ENCODE data around the gene RPS21.
A peak's percentile ranks its signal among the peaks of the same experiment; 100 is the strongest.

RPS21 gene

DNA sequence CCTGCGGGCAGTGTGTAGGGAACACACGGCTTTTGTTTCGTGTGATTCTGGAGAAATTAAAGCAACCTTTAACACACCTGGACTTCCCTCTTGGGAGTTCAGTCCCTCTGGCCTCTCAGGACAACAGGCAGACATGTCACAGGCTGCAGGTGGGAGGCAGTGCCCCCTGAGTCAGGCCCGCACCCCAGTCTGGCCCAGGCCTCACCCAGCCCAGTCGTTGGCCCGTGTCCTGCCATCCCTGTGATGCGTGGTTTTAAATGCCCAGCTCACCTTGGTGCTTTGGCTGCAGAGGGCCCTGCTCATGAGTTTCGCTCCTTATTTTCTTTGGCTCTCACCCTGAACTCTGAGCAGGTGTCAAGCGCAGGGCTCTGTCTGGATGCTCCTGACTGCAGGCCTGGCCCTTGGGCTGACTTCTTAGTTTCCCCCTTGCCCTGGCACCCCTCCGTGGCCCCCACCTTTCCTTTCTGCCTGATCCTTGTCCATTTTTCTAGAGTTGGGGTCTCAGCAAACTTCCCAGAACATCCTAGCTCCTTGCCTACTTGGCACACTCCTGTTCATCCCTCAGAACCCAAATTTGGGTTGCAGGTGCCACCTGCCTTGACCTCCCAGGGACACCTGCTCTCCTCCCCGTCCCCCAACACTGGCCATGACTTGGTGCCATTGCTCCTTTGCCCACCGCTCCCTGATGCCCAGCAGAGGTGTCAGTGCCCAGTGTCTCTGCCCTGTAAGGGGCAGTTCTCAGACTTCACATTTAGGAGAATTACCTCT is 22.4 kb downstream of the RPS21 start:
- DNase-seq = no peak

DNA sequence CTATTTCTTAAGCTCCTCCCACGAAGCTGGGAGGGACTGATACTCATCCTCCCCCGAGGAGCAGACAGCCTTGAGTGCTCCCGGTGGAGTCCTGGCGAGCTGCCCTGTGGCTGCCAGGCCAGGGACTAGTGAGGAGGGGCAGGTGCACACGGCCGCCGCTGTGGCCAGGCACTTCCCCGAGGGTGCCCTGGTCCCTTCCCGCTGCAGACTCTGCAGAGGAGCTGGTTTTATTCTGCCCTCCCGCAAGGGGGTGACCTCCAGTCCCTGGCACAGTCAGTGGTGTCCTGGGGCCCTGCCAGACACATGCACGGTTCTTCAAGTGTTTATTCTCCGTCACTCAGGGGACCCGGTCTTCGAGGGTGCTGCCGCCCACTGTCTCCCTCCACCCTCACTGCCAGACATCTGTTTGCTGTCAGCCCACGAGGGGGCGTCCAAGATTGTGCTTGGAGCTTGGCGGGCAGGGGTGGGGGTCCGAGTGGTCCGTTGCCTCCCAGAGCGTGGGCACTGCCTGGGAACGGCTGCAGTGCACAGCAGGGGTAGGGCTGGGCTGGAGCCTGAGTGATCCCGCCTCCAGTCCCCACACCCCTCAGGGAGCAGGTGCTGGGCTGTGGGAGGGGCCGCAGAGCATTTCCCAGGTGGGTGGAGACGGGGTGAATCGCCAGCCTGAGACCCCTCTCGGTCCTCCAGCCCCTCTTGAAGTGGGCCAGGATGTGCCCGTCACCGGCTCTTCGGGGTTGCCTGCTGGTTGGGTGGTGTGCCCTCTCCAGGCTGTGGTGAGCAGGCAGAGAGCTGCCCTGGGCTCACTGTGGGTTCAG is 23.2 kb downstream of the RPS21 start:
- DNase-seq = peak in 9 of 58 donors; percentile 10 to 38 (median 19)

DNA sequence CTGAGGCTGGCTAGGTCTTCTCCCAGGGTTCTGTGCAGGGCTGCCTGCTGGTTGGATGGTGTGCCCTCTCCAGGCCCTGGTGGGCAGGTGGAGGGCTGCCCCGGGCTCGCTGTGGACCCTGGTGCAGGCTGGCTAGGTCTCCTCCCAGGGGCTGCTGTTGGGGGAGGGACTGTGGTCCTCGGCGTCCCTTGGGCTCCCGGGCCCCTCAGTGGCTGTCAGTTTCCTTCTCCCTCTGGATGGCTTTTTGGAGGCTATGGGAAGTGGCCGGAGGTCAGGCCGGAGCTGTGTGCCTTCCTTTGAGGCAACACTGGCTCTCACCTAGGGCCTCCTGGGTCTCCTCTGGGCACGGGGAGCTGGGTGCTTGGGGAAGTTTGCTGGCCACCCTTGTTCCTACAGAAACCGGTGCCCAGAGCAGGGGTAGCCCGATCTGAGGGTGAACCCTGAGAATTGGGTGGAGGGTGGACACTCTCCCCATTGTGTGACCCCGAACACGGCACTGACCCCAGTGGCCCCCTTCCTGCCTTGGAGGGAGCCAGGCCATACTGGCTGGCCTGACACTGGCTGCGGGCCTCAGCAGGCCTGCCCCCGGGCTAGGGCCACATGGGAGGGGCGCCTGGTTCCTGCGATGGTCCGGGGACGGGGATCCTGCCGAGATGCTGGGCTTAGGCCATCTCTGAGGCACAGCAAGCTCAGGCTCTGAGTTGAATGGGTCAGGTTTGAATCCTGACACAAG is 24.0 kb downstream of the RPS21 start:
- DNase-seq = no peak

DNA sequence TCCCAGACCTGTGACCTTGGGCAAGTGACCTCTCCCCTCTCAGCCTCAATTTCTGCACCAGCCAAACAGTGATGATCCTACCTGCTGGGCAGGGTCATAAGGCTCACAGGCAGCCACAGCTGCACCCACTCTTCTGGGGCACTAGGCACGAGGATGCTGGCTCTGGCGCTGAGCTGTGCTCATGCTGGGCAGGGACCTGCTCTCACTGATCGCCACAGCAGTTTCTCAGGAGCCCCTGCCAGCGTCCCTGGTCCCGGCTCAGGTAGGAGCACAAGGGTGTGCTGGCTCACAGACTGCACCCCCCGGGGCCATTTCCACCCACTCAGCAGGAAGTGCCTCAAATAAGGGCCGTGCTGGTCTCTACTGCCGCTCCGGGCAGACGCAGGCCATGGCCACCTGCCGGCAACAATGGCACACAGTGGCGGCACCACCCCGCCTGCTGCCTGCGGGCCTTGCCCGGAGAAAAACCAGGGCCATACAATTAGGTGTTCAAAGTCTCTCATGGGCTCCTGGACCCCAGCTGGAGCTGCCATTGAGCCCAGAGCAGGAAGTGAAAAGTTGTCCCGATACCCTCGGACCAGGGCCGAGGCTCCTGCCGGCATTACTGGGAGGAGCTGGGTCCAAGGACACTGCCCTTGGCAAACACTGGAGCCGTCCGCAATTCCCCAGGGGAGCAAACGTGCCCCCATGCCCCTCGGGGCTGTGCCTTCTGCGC is 24.7 kb downstream of the RPS21 start:
- DNase-seq = no peak

DNA sequence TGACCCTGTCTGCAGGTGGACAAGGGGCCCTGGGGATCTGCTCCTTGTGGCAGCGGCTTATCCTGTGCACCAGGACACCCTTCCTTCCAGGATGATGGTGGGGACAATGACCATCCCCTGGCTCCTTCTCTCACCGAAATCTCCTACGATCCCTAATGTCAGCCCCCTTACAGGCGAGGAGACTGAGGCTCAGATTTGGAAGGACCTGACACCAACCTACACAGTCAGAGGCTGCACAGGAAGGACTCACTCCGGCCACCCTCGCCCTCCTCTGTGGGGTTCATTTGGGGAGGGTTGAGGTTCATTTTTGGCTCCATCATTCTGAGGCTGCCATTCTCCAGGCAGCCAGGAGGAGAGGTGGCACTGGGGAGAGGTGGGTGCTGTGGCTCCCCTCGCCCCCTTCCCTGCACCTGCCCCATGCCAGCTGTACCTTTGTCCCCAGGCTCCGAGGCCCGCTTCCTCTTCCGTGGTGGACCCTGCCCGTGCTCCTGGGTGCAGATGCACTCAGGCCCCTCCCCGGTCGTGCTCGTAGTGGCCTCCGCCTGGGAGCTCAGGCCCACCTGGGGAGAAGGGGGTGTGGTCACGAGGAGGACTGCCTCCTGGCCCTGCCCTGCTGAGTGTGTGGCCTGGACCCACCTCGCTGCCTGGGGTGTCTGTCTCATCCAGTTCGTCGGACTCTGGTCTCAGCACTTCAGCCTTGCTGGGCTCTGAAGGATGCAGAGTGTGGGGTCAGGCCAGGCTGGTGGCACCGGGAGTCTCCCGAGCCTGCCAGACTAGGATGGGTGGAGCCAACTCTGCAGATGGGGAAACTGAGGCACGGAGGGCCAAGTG is 25.5 kb downstream of the RPS21 start:
- no peak for DNase-seq

DNA sequence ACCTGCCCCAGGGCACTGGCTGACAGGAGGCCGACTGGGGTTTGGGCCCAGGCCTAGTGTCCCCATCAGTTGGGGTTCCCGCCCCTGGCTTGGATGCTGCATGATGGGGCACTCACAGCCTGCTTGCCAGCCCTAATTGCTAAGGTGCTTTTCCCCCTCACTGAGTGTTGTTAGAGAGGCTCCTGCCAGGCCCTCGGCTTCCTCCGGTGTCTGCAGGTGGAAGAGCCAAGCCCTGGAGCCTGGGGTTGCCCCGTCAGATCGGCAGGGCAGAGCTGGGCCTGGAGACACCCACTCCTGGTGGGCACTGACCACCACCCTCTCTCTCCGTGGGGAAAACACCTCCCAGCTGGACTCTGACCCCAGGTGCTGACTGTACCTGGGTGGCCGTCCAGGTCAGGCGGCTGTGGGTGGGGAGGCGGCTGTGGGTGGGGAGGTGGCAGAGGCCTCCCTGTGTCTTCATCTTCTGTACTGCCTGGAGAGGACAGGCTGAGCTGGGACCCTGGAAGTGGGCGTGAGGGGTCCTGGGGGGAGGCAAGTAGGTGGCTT is 26.2 kb downstream of the RPS21 start:
- DNase-seq = no peak

DNA sequence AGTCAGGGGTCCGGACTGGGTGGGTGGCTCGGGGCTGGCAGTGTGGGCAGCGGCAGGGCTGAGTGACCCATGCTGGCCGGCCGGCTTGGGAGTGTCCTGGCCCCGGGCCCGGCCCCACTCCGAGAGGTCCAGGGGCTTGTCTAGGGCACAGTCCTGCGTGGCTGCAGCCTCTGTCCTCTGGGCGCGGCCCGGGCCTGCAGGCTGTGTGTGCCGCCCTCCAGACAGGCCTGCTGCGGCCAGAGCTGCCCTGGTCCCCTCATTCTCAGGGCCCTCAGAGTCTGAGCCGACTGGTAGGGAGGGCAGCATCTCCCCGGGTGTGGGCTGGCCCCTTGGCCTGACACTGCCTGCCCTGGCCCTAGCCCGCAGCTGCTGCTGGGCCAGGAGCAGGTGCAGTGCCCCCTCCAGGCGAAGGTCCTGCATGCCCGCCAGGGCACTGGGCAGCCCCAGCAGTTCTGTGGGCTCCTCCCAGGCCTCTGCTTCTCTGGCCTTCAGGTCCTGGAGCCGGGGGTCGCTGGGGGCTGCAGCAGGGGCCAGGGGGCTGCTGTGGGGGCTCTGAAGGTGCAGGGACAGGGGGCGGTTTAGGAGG is 27.1 kb downstream of the RPS21 start:
- DNase-seq = no peak

DNA sequence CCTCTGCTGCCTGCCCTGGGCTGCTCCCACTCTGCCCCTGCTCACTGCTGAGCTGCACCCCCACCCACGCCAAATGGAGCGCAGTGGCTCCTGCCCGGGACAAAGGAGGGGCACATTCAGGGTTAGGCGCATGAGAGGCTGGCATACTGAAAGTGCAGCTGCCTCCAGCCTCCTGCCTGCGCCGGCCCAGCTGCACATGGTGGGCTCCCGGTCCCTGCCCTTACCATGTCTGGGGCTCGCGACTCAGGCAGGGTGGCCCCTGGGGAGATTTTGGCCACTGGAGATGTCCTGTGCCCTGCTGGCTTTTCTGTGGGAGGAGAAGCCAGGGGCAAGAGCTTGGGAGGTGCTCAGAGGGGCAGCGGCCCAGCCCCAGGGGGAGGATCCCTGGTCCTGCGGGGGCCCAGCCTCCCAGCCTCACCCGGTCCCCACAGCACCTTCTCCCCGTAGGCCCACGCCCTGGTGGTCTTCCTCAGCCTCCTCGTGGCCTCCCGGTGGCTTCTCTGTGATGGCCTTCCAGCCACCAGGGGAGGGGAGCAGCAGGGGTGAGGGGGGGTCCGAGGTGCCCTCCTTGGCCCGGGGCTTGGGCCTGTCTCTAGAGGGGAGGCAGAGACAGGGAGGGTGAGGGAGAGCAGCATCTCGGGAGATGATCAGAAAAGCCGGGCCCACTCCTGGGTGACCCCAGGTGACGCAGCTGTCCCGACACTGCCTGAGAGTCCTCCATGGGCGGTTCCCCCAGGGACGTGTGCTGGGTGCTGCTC is 28.6 kb downstream of the RPS21 start:
- no peak for DNase-seq

DNA sequence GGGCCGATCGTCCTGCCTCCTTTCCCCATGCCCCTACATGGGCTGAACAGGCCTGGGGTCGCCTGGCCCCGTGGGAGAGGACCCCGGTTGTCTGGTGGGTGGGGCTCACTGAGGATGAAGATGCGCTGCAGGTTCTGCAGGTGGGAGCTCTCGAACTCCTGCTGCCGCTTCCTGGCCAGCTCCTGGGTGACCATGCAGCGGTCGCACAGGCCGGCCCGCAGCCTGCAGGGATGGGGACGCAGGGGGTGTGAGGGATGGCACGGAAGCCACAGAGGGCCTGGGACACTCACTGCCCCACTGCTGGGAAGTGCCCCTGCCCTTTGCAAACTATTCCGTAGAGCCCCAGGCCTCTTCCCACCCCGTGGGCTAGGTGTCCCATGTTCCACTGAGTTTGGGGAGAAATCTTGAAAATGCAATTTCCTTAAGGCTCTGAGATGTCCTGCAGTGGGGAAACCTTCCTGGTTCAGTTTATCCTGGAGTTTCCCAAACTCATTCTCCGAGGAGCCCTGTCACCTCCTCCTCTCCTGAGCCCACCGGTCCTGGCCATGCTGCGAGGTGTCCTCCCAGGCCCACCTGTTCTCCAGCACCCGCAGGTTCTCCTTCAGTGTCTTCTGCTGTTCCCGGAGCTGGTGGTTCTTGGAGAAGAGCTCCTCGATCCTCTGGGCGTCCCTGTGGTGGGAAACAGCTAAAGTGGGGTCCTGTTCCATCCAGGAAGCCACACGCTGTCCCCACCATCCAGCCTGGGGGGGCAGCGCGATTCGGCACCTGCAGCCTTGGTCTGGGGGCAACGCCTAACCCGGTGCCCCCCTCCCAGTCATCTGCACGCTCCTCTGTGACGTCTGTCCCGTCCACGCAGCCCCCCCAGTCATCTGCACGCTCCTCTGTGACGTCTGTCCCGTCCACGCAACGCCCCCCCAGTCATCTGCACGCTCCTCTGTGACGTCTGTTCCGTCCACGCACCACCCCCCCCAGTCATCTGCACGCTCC is 30.0 kb downstream of the RPS21 start:
- DNase-seq = no peak

DNA sequence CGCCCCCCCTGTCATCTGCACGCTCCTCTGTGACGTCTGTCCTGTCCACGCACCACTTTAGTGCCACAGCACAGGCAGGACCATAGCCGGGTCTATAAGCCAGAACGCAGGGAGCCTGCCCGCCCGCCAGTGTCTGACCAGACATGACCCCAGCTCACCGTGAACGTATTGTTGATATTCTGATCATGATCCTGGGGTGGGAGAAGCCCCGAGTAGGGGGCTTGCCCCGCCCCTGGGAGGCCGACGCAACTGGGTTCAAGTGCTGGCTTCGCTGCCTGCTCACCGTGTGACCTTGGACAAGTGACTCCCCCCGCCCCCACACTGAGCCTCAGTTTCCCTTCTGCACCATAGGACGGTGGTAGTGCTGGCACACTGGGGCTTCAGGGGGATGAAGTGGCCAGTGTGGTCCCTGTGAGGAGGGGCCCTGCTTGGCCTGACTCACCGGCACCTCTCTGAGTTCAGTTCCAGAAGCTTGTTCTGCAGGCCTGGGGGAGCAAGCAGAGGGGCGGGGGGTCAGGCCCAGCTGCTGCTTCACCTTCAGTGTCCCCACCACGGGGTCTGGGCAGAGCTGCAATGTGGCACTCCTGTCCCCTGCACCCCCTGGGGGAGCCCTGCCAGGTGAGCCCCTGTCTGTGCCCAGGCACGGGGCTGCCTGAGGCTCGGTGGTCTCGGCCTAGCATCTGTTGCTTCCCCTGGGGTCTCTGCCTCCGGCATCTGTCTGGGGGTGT is 31.2 kb downstream of the RPS21 start:
- no peak for DNase-seq

DNA sequence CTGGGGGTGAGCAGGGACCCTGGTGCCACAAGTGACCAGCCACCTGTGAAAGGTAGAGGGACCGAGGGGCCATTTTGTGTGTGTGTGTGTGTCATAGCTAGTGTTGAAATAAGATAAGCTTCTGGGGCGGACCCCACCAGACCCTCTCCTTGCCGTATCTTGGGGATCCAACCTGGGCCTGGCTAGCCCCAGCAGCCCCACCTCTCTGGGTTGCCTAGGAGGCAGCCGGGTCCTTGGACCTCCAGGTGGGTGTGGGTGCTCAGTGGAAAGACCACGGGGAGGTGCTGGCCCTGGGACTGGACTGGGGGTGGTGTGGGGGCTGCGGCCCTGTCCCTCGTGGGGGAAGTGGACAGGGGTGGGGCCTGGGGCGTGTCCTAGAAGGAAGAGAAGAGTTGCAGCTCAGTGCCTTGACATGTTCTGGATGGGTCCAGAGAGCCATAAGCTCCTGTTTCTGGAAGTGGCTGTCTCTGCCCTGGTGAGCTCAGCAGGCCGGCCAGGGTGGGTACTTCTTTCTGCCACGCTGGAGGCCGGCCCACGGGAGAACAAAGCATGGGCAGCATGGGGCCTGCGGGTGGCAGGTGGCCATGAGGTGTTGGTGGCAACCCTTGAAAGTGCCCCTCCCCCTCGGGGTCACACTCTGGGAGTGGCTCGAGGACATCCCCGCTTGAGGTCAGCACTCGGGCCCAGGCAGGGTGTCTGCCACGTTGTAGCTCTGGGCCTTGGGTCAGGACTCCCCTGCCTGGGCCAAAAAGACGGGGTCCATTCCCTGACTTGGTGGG is 32.0 kb downstream of the RPS21 start:
- DNase-seq = no peak

DNA sequence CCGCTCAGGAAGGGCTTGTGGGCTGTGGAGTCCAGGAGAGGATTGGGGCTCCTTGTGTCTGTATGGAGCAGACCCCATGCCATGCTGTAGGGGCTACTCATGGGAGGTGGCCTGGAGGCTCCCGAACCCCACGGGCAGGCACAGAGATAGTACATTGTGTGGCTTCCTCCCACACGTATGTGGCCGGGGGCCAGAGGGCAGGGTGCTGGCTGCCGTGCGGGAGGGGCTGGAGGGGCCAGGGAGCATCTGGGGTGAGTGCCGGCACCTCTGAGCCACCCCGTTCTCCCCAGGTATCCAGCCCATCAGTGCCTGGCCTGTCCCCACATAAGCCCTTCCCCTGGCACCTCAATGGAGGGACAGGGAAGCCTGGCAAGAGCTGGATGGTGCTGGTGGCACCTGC is 32.9 kb downstream of the RPS21 start:
- no peak for DNase-seq

DNA sequence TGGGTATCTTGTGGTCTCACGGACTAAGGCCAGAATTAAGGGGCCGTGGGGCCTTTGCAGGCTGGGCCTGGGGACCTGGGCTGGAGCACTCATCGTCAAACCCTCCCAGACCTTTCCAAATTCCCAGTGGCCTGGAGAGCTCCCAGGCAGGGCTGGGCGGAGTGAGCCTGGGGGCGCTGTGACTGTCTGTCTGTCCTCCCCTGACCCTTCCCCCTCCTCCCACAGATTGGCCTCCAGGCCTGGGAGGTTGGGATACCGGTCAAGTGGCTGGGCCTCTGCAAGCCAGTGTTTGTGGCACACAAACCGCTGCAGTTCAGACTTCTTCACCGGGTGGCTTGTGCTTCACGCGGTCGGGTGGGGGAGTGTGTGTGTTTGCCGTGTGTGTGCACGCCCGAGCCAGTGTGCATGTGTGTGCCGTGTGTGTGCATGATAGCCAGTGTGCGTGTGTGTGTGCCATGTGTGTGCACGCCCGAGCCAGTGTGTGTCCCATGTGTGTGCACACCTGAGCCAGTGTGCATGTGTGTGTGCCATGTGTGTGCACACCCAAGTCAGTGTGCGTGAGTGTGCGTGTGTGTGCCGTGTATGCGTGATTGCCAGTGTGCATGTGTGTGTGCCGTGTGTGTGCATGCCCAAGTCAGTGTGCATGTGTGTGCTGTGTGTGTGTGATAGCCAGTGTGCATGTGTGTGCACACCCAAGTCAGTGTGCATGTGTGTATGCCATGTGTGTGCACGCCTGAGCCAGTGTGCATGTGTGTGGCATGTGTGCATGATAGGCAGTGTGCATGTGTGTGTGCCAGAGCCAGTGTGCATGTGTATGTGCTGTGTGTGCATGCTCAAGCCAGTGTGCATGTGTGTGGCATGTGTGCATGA is 34.2 kb downstream of the RPS21 start:
- no peak for DNase-seq

DNA sequence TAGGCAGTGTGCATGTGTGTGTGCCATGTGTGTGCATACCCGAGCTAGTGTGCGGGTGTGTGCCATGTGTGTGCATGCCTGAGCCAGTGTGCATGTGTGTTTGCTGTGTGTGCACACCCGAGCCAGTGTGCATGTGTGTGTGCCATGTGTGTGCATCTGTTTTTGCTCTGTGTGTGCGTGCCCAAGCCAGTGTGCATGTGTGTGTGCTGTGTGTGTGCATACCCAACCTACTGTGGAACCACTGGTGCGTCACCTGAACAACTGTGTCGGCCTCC is 34.8 kb downstream of the RPS21 start:
- DNase-seq = no peak

DNA sequence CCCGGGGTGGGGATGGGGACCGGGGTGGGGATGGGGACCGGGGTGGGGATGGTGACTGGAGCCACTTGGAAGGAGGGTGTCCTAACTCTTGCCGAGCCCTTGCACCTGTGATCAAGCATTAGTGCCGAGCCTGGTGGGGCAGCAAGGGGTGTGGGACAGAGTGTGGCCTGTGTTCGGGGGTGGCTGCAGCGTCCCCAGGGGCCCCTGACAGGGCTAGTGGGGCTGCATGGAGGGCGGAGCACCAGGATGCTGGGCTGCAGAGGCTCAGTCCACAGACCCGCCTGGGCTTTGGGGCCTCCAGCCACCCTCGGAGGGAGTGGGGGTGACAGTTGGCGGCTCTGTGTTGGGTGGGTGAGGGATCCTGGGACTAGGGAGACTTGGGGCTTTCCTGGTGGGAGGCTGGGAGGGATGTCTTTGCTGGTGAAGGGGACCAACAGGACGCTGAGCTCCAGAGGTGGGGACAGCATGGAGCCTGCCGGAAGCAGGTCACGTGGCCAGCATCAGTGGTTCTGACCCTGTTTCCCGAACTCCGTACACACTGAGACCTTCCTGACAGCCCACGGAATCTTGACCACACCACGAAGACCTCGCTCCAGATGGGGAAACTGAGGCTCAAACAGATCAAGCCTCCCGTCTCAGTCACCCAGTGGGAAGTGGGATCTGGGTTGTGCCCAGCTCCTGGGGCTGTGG is 35.9 kb downstream of the RPS21 start:
- DNase-seq = no peak

Measured in anterior cingulate cortex (tissue), 58 donors.